Stimulated activated CD4-positive, alpha-beta T cell treated with anti-CD3 and anti-CD28 coated beads, Interleukin-15, amount 100 ng/mL, for 24 hours (primary cell): ENCODE results near the gene MYH10.
A peak's percentile ranks its signal among the peaks of the same experiment; 100 is the strongest.

Source experiments
- DNase-seq: peaks from one replicate; pipeline ENCODE4 v3.0.0-alpha.2; 2020

Gene MYH10

GRCh38 chr17:8436844-8437171, 193.7 kb downstream of the MYH10 start:
- DNase-seq: no peak

DNA sequence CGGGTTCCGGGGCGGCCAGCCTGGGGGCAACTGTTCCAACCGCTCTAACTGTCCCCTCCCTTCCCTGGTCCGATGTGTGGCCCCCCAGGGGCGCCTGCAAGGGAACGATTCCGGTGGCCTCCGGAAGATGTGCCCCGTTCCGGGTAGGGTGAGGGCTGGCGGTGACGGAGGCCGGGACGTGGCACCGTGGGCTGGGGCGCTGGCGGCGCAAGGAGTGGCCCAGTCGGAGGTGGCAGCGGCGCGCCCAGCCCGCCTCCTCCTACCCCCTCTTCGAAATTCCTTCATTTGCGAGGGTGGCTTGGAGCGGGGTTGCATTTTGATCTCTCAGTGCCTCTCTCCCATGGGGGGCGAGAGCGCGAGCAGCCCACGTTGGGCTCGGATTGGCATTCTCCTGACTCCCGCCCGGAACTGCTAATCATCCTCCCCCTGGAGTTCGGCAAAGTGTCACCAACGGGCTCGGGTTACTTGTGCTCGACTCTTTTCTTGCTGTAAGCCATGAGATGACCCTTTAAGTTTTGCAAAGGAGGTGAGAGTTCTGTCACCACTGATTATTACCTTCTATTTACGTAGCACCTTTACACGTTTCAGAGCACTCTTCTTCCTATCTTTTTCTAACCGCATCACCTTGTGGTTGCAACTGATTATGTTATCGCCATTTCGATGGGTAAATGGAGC, 194.2 kb downstream of the MYH10 start:
- DNase-seq: peak; percentile 77

- peak; percentile 100 for DNase-seq
These were observed 195.0 kb downstream of the MYH10 start, which contains the start of gene NDEL1 for GRCh38 chr17:8435245-8436168. NDEL1 (plus strand) TSS chr17:8435884; CDS start chr17:8444272, 8,388 bp downstream.

GRCh38 chr17:8430966-8431365, 199.6 kb downstream of the MYH10 start:
- DNase-seq: no peak

GRCh38 chr17:8426802-8427201, 203.7 kb downstream of the MYH10 start:
- DNase-seq: no peak

GRCh38 chr17:8426094-8426720, 204.3 kb downstream of the MYH10 start:
- DNase-seq: no peak
